Central memory CD4-positive, alpha-beta T cell (primary cell): Measurements from ENCODE around the gene VIPR2.
"Not testable (repeated sequence)": the region's sequence is repeated elsewhere in the genome, so short reads cannot be mapped to it uniquely, and the experiment has no call there.

ENCODE experiments used
- DNase-seq: peaks from one replicate; pipeline ENCODE4 v3.0.0; 2022

The VIPR2 gene

DNA sequence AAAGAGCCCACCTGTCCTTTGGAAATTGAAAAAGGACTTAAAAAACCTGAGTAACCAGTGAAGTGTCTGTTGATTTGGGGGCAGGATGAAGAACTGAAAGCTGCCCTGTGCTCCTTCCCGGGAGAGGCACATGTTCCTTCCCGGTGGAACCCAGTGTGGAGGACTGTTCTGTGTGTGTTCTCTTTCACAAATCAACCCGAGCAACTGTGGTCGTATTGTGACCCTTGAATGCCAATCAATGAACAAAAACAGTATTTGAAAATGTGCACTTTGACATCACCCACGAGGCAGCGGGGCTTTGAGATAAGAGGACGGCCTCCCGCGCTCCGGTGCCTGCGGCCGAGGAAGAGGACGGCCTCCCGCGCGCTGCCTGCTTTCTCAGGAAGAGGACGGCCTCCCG is 139.0 kb downstream of the VIPR2 start:
- no peak for DNase-seq

- DNase-seq: no peak
These were observed 140.3 kb downstream of the VIPR2 start for GRCh38 chr7:159004411-159004810.

DNA sequence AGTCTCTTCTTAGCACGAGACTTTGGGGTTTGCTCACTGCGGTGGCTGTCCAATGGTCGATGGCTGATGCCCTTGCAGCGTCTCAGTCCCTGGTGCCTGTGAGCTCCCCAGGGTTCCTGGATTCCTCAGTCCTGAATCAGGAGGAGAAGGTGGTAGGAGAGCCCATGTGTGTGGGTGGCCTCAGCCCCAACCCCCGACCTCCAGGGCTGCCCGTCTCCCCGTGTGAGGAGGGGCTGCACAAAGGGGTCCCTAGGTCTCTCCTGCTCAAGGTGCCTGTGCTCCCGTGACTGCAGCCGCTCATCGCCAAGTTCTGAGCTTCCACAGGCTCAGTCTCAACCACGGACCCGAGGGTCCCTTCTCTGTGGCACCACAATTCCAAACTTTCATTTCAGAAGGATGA is 142.9 kb downstream of the VIPR2 start:
- no peak for DNase-seq

- DNase-seq: no peak
These were observed 143.7 kb downstream of the VIPR2 start for GRCh38 chr7:159000859-159001435.

- DNase-seq: no peak
These were observed 144.6 kb downstream of the VIPR2 start for GRCh38 chr7:159000070-159000469.

DNA sequence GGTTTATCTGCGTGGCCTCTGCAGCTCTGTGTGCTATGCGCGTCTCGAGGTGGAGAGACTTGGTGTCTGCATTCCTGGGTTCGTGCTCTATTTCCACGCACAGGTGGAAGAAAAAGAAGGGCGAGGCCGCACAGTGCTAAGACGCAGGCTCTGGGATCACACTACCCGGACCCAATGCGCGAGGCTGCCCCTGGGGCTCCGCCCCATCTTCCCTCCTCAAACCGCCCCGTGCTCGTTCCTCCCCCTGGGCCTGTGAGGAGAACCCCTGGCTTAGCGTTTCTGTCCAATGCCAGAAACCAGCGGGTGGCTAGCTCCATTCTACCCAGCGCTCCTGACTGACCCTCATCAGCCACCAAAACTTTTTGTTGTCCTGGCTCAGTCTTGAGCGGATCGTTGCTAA is 145.2 kb downstream of the VIPR2 start:
- no peak for DNase-seq

GRCh38 chr7:158998261-158998660 is 146.4 kb downstream of the VIPR2 start:
- not testable (repeated sequence) for DNase-seq

DNA sequence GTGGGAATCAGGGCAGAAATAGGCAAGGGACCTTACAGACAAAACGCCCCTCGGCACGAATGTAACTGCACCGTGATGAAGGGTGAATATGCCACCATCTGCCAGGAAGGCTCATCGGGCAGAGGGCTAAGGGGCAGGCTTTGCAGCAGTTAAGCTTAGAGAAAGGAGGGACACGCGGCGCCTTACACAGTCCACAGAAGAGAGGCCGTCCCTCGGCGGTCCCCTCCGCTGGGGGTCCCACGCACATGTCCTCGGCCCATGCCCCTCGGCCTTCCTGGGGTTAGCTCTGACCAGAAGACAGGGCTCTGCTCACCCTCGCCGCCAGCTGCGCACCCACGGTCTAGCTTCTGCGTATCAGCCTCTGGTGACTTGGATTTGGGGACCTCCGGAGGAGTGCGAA is 147.2 kb downstream of the VIPR2 start:
- DNase-seq: no peak

- no peak for DNase-seq
These were observed 147.6 kb downstream of the VIPR2 start for GRCh38 chr7:158997110-158997453.

- DNase-seq: no peak
These were observed 148.2 kb downstream of the VIPR2 start for GRCh38 chr7:158996214-158997109.

DNA sequence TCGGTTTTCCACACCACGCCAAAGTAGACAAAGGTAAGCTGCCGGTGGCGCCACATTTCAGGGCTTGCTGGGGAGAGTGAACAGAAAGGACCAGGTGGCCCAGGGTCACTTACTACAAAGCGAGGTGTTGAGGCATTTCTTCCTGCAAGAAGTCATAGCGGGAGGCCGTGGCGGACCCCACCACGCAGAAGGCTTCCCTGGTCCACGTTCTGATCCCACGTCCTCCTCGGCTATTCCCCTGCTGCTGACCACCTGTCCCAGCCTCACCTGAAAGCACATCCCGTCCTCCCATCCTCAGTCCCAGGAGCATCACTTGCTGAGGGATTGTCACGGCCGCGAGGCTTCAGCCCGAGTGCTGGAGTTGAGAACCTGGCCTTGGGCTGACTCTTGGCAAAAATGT is 149.2 kb downstream of the VIPR2 start:
- DNase-seq: no peak

- DNase-seq: no peak
These were observed 150.0 kb downstream of the VIPR2 start for GRCh38 chr7:158994687-158995086.

DNA sequence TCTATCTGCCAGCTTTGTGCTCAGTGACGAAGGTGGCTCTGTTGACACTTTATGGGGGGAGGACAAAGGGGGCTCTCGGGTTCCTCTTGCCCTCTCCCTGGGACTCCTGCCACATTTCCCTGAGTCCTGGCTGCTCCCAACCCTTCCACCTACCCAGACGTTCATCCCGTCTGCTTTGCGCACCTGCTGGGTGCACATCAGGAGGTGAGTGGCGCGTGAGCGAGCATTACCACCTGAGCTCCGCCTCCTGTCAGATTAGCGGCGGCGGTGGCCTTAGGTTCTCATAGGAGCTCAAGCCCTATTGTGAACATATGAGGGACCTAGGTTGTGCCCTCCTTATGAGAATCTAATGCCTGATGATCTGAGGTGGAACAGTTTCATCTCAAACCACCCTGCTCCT is 151.1 kb downstream of the VIPR2 start:
- no peak for DNase-seq

DNA sequence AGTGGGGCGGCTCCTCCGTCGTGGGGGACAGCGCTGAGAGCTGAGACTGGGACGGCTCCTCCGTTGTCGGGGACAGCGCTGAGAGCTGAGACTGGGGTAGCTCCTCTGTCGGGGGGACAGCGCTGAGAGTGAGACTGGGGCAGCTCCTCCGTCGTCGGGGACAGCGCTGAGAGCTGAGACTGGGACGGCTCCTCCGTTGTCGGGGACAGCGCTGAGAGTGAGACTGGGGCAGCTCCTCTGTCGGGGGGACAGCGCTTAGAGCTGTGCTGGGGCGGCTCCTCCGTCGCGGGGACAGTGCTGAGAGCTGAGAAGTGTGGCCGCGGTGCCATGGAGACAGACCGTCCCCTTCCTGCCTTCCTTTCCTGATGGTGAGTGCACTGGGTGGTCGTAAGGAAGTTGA is 151.9 kb downstream of the VIPR2 start:
- no peak for DNase-seq

DNA sequence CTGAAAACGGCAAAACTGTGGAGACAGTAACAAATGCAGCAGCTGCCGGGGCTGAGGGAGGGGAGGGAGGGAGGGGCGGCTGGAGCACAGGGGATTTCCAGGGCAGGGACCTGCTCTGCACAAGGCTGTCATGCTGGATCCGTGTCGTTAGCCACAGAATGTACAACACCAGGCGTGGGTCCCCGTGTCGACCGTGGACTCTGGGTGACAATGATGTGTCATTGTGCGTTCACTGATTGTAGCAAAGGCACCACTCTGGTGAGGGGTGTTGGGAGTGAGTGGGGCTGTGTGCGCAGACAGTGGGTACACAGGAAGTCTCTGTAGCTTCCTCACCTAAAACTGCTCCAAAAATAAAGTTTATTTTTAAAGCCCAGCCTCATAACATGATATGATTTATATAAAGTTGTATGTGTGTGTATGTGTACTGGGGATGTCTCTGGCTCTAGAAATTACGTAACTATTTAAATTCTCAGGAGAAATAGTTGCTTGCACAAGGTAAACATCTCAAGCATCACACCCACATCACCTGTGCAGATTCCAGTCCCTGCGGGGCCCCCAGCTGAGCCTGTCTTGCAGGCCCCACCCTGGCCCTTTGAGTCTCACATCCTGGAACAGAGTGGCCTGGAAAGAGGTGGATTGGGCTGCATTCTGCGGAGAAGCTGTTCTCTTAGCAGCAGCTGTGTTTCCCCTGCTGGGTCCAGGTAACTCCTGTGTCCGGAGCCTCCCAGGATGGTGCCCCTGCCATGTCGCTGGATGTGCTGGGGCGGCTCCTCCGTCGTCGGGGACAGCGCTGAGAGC is 152.6 kb downstream of the VIPR2 start:
- DNase-seq: no peak

DNA sequence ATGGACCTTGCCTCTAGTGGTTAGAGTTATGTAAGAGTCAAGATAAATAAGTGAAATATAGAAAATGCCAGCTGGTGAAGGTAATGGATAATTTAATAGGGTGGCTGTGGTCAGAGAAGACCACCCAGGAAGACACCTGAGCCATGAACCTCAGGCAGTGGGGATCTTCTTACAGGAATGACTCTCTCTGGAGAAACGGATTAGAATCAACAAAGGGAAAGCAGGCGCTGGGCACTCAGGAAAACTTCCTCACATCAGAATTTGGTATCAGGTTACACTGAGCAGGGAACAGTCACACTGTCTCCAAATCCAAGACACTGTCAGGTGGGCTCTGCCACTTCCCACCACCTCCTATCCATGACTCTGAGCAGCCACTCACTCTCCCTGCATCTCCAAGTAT is 155.7 kb downstream of the VIPR2 start:
- DNase-seq: no peak

DNA sequence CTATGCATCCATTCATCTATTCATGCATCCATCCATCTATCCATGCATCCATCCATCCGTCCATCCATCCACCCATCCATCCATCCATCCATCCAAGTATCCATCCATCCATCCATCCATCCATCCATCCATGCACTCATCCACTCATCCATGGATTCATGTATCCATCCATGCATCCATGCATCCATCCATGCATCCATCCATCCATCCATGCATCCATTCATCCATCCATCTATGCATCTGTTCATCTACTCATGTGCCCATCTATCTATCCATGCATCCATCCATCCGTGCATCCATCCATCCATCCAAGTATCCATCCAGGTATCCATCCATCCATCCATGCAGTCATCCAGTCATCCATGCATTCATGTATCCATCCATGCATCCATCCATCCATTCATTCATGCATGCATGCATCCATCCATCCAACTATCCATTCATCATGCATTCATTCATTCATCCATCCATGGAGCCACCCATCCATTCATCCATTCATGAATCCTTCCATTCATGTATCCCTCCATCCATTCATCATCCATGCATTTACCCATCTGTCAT is 156.3 kb downstream of the VIPR2 start:
- no peak for DNase-seq

GRCh38 chr7:158987691-158988090 is 157.0 kb downstream of the VIPR2 start:
- DNase-seq: no peak

GRCh38 chr7:158985583-158985982 is 159.1 kb downstream of the VIPR2 start:
- no peak for DNase-seq

DNA sequence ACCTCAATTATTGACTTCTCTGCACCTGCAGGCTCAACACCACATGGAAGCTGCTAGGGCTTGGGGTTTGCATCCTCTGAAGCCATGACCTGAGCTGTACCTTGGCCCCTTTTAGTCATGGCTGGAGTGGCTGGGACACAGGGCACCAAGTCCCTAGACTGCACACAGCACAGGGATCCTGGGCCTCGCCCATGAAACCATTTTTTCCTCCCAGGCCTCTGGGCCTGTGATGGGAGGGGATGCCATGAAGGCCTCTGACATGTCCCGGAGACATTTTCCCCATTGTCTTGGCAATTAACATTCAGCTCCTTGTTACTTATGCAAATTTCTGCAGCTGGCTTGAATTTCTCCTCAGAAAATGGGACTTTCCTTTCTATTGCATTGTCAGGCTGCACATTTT is 160.7 kb downstream of the VIPR2 start:
- DNase-seq: not testable (repeated sequence)

GRCh38 chr7:158982080-158982479 is 162.6 kb downstream of the VIPR2 start:
- not testable (repeated sequence) for DNase-seq

GRCh38 chr7:158979635-158980351 is 164.9 kb downstream of the VIPR2 start:
- DNase-seq: no peak

DNA sequence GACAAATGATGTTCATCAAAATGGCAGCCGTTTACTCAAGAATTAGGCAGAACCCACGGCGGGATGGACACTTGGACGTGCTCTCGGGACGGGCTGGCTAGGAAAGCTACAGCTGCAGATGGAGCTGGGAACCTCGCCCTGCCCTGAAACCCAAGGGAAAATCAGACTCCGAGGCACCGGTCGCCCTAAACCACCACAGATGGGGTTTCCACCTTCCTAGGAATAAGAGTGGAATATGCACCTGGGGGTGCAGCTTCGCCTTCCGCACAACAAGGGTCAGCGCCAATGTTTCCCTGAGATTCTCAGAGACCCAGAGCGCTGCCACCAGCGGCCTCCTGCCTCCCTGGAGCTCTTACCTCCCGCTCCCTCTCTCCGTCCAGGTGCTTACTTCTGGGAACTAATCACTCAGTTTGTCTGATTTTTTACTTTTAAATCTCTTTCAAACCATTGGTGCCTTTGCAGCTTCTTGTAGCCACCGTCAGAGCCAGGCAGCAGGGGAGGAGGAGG is 165.6 kb downstream of the VIPR2 start:
- no peak for DNase-seq
